ENCODE data around the gene FAM177B. TPM values are rescaled to one million over a fixed set of nuclear protein-coding genes. Genes with fewer than 3 reads are reported as not detected.
"Not testable (repeated sequence)": the region's sequence is repeated elsewhere in the genome, so short reads cannot be mapped to it uniquely, and the experiment has no call there.

Gene FAM177B
- total RNA-seq, 1 donor: not detected

GRCh38 chr1:222736470-222736869 lies 532 bp upstream of the FAM177B start:
- H3K4me3 ChIP-seq (ENCODE audit: low read depth, low read length): no peak overlapping the region
- TF ChIP-seq CTCF (IDR thresholded peaks at IDR 0.05; ENCODE audit: insufficient read depth, low read depth, low read length): no peak

GRCh38 chr1:222739465-222739864 lies 2.5 kb downstream of the FAM177B start:
- DNase-seq (ENCODE audit: low read depth): no peak
- H3K4me3 ChIP-seq (ENCODE audit: low read depth, low read length): no peak overlapping the region
- no peak for TF ChIP-seq CTCF (IDR thresholded peaks at IDR 0.05; ENCODE audit: insufficient read depth, low read depth, low read length)

More at GRCh38 chr1:222736470-222736869, 532 bp upstream of the FAM177B start:
- no peak for DNase-seq (ENCODE audit: low read depth)

GRCh38 chr1:222739929-222740328 lies 2.9 kb downstream of the FAM177B start:
- no peak overlapping the region for H3K4me3 ChIP-seq (ENCODE audit: low read depth, low read length)
- DNase-seq (ENCODE audit: low read depth): no peak
- no peak for TF ChIP-seq CTCF (IDR thresholded peaks at IDR 0.05; ENCODE audit: insufficient read depth, low read depth, low read length)

- not testable (repeated sequence) for H3K4me3 ChIP-seq (ENCODE audit: low read depth, low read length); DNase-seq (ENCODE audit: low read depth)
These were observed 4.8 kb downstream of the FAM177B start for GRCh38 chr1:222741630-222742457.

- no peak for DNase-seq (ENCODE audit: low read depth)
- no peak overlapping the region for H3K4me3 ChIP-seq (ENCODE audit: low read depth, low read length)
- TF ChIP-seq CTCF (IDR thresholded peaks at IDR 0.05; ENCODE audit: insufficient read depth, low read depth, low read length): no peak
These were observed 12.9 kb downstream of the FAM177B start for GRCh38 chr1:222749927-222750326.

GRCh38 chr1:222750651-222751050 lies 13.6 kb downstream of the FAM177B start:
- no peak overlapping the region for H3K4me3 ChIP-seq (ENCODE audit: low read depth, low read length)
- TF ChIP-seq CTCF (IDR thresholded peaks at IDR 0.05; ENCODE audit: insufficient read depth, low read depth, low read length): no peak
- no peak for DNase-seq (ENCODE audit: low read depth)

GRCh38 chr1:222751255-222751654 lies 14.3 kb downstream of the FAM177B start:
- H3K4me3 ChIP-seq (ENCODE audit: low read depth, low read length): no peak overlapping the region
- no peak for DNase-seq (ENCODE audit: low read depth)
- TF ChIP-seq CTCF (IDR thresholded peaks at IDR 0.05; ENCODE audit: insufficient read depth, low read depth, low read length): no peak
